SW 1271 (cell line): ENCODE results near the gene MARS1.
A peak's percentile ranks its signal among the peaks of the same experiment; 100 is the strongest.

ENCODE experiments used
- DNase-seq, 2 experiments: peaks; one replicate each; lab custom pipeline; 2025; lab: John Stamatoyannopoulos, UW

MARS1 gene

DNA sequence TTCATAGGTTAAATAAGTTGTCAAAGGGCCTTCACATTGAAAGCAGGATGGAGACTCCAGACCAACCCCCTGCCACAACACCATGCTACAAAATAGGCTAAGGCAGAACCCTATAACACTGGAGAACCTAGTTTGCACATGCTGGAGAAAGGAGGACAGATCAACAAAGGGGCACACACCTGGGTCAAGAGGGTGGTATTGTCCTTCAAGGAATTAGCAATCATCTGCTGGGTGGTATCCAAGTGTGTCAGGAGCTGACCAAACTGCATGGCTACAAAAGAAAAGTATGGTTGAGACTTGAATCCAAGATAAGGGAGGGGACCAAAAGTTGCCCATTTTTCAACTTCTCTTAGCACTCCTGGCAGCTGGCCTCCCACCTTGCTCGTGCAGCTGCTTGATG is 44.0 kb downstream of the MARS1 start:
- no peak for DNase-seq

DNA sequence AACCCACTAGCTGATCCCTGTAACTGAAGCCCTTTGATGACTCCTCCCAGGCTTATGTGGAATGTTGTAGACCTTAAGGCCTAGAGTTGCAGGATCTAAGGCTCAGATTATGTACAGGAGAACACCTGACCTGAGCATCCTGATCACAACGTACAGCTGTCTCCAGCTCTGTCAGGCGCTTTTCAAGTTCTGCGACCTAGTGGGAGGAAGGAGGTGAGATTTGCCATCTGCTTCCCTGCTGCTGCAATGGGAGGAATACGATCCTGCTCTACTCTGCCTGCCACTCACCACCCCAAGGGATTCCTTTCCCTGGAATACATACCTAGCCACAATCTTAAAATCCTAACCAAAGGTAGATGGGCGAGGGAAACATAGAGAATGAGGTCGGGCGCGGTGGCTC is 45.2 kb downstream of the MARS1 start:
- DNase-seq, result no peak

DNA sequence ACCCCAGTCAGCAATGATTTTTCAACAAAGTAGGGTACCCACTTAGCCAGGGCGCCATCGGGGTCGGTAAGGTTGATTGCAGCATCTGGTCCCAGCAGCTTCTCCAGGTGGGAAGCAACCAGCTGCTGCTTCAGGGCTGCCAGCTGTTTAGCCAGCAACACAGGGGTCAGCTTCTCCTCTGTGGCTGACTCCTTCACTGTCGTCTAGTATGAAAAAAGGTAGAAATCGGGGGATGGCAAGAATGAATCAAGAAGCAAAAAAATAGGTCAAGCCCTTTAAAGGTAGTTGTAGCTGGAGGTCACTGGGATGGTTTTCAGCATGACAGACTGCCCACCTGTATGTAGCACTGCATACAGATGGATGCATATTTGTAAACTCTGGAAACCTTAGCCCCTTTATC is 46.4 kb downstream of the MARS1 start:
- DNase-seq, result no peak

DNA sequence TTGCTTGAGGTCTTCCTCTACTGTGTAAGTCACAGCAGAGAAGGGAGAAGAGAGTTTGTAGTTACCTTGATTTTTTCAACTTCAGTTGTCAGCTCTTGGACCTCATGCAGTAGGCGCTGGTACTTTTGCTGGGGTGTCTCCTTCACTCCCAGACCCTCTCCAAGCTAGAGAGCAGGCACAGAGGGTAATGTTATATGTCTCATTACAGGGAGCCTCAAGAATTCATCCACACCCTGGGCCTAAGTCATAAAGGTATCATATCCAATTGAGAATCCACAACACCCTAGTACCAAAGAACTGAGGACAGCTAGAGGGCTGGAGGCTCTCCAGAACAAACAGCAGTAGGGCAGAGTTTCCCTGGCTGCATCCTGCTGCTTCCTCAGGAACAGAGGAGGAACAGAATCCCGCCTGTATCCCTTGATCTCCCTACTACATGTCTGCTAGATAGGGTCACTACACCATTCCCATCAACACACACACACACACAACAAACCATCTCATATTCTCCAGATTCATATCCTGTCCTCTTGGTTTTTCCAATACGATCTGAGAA is 47.2 kb downstream of the MARS1 start:
- DNase-seq, result no peak

DNA sequence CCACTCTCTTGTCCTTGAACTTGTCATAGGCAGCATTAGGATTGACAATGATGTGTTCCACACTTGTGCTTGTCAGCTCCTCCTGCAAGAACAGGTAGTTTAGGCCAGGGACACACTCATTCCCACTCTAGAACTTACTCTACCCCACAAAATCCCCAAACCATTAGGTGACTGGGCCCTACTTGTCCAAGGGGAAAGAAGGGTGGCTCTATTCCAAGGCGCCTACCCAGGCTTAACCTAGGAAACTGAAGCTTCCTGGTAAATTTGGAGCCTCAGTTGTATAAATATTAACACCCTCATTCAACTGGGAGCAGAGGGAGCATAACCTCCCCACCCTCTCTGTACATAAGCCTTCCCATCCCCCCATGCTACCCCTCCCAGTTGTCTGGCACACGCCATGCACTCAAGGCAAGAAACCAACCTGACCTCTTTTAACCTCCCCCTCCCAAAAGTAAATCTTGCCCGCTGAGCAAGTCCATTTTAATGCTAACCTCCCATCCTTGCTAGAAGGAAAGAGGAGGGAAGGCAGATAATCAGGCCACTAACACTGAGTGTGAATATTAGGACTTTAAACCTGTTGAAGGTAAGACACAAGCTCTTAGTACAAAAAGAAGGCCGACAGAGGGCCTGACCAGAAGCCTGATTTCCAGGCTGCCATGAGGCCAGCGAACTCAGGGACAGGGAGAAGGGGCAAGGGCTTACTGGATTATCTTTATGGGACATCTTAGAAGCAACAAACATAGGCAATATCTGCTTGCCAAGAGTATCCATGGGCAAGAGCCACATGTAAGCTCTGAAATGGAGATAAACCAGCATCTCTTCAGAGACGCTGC is 48.1 kb downstream of the MARS1 start:
- DNase-seq, result no peak

DNA sequence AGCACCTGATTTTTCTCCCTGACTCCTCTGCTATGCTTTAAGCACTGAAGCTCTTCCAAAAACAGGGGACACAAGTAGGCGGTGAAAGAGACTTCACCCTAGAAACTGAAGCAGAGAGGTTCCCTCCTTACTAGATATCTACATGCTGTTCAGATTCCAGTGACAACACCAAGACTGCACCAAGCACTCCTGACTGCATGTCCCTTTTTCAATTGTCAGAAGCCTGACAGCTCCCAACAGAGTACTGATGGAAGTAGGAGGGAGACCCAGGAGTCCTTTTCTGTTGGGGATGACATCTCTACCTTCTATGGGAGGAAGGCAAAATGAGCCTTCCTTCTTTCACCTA is 48.7 kb downstream of the MARS1 start:
- no peak for DNase-seq

DNA sequence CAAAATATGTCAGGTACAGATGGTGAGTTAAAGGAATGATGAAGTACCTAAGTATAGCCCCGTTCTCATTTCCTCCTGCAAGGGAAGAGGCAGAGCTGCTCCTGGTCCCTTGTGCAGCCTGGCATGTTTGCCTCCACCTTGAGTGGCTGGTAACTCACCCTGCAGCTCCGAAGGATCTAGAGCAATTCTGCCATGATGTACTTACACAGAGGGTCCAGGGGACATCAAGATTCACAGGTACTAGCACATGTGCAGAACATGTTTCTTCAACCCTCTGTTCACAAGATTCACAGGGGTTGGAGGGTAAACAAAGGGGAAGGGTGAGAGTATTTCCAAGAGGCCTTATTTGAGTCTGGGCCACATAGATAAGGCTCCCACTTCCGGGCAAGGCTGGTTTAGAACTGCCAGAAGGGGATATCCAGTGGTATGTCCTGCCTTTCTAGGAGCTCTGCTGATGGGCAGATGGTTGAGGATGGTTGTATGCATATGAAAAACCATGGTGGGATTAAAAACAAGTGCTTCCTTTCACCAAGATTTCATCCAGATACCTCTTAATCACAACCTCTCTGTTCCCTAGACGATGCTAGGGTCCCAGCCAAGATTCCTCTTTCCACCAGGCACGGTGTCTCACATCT is 51.4 kb downstream of the MARS1 start:
- DNase-seq, result no peak

DNA sequence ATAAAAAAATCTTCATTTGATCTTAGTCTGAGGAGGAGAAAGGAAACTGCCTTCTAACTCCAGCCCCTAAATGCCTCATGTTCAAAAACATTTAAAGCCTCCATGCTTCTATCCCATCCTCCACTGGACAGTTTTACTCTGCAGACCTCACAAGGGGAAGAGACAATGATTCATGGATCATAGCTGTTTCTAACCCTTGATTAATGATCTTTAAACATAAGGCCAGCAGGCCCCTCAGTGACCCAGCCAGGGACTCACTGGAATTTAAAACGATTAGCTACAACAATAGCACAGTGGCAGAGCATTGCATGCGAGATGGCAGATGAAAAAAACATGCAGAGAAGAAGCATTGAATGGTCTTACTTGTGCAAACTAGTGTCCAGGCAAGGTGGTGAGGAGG is 53.1 kb downstream of the MARS1 start:
- DNase-seq, result no peak

DNA sequence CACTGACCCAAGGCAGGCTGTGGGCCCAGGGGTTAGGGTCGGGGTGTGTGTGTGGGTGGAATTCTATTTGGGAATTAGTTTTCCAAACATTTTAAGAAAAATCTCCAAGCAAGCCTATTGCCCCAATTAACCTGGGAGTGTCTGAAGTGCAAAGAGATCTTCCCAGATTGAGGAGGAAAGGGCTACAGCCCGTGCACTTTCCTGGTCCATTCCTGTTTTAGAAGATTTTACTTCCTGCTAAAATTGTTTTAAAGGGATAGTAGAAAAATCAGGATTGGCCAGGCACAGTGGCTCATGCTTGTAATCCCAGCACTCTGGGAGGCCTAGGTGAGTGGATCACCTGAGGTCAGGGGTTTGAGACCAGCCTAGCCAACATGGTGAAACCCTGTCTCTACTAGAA is 53.8 kb downstream of the MARS1 start:
- DNase-seq, result no peak

DNA sequence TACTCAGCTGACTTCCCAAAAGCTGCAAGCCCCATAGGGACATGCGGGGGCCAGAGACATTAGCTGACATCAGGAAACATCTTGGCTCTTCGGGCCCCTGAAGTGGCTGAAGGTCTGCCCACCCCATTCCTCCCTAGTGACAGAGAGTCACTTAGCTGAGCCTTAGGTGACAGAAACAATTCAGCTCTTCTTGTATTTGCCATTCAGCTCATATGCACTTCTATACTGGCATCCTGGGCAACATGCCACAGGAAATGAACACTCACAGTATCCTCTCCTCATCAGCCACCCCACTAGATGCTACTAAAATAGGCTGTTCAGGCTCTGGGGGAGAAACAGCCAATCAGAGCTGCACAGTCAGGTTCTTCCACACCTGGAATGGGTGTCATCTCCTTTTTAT is 55.7 kb downstream of the MARS1 start:
- no peak for DNase-seq

DNA sequence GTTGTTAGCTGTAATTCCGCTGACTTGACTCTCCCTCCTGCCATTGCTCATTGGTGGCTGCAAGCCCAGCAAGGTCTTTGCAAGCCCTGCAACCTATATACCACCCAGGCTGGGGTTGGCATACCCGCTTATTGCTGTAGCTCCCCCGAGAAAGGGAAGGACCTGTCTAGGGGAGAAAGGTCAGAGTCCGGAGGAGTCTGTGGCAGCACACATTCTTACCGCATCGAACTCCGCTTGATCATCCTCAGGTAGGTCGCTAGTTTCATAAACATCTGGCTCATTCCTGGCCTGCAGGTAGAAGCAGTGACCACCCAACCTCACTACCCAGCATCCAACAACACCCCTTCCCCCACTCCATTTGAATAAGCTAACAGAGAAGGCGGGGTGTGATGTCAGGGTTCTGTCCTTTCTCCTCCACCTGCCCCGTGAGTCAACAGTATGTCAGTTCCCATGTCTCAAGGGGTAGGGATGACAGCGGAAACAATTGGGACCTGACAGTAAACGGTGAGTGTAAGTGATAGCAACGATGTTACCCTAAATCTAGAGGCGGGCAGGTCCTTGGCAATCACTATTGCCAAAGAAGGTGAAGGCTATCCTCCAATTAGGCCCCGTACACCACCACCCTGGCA is 58.1 kb downstream of the MARS1 start:
- no peak for DNase-seq

DNA sequence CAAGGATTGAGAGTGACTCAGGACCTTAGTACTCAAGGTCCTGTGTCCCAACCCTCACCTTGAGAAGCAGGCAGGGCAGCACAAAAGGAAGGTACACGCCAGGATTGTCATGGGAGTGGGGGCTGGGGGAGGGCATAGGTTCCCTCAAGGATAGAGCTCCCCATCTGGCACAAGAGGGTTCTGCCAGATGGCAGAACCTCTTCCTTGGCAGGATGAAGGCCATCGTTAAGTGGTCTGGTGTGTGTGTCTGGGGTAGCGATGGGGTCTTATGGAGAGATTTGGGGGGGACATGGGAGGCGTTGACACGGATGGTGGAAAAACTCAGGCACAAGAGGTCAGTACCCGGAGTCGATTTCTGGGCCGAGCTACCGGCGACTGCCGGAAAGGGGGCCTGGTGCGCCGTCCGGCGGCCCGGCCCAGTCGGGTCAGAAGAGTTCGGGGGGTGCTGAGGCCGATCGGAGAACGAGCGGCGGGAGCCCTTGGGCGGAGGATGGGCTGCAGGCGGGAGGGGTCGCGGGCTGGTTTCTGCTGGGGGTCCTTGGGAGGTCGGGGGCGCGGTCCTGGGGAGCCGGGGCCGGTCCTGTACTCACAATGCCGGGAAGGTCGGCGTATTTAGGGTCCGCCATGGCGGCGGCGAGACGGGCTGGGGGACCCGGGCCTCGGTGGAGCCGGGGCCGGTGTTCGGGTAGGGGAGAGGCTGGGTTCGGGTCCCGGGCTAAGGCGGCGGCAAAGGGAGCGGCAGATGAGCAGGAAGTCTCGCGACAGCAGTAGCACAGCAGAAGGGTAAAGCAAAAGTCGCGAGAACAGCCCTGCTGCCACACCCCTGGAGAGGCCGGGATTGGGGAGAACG is 58.8 kb downstream of the MARS1 start, which contains the start of gene DCTN2:
Gene DCTN2, minus strand, starts transcription at position 755 of the 850 bp plus-strand sequence. Its CDS starts 129 bp downstream, at position 626.
- DNase-seq, result peak; percentile 86 to 98

DNA sequence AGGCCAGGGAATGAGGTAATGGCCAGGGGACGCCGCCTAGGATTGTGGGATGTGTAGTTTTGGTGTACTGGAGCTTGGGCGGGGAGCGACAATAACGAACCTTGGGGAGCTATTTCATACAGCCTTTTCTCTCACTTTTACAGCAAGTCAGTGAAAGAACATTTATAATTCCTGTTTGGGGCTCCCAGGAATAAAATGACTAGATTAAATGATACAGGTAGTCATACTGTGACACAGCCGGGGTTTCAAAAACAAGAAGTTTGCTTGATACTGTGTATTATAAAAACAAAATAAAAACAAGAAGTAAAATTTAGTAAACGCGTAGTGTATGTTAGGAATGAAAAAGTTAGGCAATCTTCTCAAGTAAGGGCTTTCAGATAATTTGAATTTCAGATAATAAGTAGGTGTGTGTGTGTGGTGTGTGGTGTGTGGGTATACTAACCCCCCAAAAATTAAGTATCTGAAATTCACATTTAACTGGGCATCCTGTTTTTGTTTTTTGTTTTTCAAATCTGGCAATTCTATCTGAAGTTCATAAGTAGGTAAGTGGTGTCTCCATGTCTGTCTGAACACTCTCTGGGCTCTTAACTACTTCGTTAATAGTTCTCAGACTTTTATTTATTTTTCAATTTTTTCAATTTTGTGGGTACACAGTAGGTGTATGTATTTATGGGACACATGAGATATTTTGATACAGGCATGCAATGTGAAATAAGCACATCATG is 59.6 kb downstream of the MARS1 start:
- no peak for DNase-seq

DNA sequence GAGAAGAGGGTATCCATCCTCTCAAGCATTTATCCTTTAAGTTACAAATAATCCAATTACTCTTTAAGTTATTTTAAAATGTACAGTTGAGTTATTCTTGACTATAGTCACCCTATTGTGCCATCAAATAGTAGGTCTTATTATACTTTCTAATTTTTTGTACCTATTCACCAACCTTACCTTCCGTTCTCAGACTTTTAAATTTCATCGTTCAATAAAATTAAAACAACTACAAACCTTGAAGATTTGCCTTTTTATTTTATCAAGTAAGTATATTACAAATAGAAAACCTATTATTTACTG is 60.1 kb downstream of the MARS1 start:
- DNase-seq, result no peak

DNA sequence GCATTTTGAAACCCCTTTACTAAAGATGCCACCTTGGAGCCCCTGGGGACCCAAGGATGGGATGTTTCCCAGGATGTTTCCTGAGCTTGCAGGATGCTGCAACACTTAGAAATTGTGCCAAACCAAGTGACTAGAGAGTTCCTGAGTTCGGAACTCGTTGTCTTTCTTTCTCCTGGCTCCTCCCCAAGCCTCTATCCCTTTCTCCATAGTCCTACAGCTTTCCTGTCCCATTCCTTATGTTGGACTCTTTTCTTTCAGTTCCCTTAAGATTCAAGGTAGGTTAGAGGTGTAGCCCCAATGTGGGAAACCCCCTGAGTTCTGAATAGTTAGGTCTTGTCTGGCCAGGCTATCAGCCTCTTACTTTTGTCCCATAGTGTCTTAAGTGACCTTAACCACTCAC is 60.6 kb downstream of the MARS1 start:
- DNase-seq, result no peak

DNA sequence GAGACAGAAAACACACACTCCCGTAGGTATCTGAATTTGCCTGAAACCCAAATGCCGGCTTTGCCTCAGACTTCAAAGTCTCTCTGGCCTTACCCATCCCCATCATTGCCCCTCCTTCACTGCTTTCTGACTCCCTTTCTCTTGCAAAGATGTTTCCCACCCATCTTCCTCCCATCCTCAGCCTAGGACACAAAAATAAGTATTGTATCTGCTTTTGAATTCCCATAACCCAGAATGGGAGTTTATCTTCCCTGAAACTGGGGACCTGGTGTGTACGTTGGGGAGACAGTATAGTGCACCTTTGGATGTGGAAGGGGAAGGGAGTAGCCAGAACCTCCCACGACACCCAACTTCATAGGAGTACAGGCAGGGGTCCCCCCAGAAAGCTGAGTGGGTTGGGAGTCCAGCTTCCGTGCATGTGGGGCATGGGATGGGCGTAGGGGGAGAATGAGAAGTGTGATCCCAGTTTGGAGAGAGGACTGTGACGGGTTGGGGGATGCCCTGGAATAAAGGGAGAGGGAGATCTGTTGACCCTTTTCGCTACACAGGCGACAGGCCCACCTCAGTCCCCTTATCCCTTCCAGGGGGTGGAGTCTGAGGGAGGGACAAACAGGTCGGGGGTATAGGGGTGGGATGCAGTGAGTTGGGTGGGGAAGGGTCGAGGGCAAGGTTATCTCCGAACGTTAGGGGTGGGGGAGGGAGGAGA is 61.5 kb downstream of the MARS1 start:
- no peak for DNase-seq

DNA sequence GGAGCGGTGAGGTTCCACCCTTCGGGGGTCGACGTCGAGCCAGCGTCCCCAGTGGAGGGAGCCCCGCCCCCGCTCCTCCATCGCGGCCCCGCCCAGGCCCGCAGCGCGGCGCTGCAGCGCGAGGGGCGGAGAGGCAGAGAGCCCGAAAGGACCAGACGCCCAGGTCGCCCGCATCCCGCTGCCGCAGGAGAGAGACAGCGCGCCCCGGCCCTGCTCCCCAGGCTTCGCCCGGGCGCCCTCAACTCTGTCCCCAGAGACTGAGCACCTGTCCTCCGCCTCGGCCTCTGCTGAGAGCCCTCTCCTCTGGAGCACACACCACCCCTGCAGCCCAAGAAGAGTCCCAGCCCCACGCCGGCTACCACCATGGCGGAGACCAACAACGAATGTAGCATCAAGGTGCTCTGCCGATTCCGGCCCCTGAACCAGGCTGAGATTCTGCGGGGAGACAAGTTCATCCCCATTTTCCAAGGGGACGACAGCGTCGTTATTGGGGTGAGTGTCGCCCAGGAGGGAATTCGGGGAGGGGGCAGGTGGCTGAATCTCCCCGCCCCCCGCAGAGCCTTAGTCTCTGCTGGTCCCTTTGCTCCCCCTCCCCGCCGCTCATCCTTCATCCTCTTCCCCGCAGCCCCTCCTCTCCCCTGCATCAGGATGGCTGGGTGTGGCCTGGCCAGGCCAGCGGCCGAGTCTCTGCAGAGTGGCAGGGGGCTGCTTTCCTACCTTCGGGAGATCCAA is 62.2 kb downstream of the MARS1 start, which contains the start of gene KIF5A:
Gene KIF5A, plus strand, starts transcription at position 136 of the 732 bp plus-strand sequence. Its CDS starts 228 bp downstream, at position 364.
- DNase-seq, result no peak

DNA sequence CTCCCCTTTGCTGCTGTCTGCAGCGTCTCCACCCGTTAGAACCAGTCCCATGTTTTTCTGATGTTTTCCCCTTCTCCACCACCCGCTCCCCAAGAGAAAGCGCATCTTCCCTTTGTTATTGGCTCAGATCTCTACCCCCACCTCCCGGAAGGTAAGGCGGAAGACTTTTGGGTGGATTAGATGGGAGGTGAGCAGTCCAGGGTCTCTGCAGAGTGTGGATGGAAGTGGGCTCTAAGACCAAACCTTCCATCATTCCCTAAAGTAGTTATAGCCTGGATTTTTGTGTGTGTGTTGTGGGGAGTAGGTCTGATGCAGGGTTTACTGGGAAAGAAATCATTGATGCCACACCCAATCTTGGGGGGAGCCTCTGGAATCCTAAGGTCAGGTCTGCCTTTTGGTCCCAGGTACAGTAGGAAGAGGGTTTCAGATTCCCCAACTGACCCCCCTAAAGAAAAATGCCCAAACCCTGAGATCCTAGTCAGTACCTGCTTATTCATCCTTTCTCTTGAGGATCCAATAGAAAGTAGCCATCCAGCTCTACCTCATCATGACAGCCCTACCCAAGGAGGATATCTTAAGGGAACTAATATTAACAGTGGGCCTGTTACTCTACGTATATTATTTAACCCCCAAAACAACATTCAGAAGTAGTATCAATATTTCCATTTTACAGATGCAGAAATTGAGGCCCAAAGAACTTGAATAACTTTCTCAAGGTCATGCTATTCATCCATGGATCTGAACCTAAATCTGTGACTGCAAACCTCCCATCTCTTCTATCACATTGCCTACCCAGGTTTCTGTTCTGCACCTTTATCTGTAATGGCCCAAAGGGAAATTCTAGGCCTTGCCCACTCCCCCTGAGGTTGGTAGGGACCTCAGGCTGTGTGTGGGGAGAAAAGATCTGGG is 63.0 kb downstream of the MARS1 start:
- no peak for DNase-seq
